GM23248 (cell line): ENCODE results near the gene CCDC32. TPM values are rescaled to one million over a fixed set of nuclear protein-coding genes. Genes with fewer than 3 reads are reported as not detected.
"Not testable (repeated sequence)": the region's sequence is repeated elsewhere in the genome, so short reads cannot be mapped to it uniquely, and the experiment has no call there.

Experiments
- DNase-seq: peaks from one replicate; pipeline ENCODE4 v3.0.0-alpha.2; 2015
- H2AFZ ChIP-seq: fragments of 200-600 bp; sonication (generic); 2 replicates; pipeline ENCODE4 v1.6.1; 2016; ENCODE audit warnings: antibody characterized with exemption
- H3F3A ChIP-seq: fragments of 200-600 bp; sonication (generic); 2 replicates; pipeline ENCODE4 v1.6.1; 2016; ENCODE audit warnings: mild to moderate bottlenecking, antibody characterized with exemption, mixed run types; ENCODE audit not compliant: insufficient read depth
- H3K27ac ChIP-seq: fragments of 200-600 bp; sonication (generic); 2 replicates; pipeline ENCODE4 v1.5.1; 2016; ENCODE audit warnings: mild to moderate bottlenecking
- H3K27me3 ChIP-seq: fragments of 200-600 bp; sonication (generic); replicated peaks from 2 replicates; pipeline ENCODE4 v1.6.1; 2016; ENCODE audit warnings: mild to moderate bottlenecking; ENCODE audit not compliant: insufficient read depth
- H3K36me3 ChIP-seq: fragments of 200-600 bp; sonication (generic); 2 replicates; pipeline ENCODE4 v1.6.1; 2016; ENCODE audit warnings: low read depth, mild to moderate bottlenecking
- H3K4me1 ChIP-seq: fragments of 200-600 bp; sonication (generic); 2 replicates; pipeline ENCODE4 v1.6.1; 2016; ENCODE audit warnings: mild to moderate bottlenecking; ENCODE audit not compliant: insufficient read depth
- H3K4me2 ChIP-seq: fragments of 200-600 bp; sonication (generic); one replicate; pipeline ENCODE4 v1.6.1; 2016; ENCODE audit warnings: mild to moderate bottlenecking; ENCODE audit not compliant: unreplicated experiment
- H3K4me3 ChIP-seq: fragments of 200-600 bp; sonication (generic); 2 replicates; pipeline ENCODE4 v1.5.1; 2016; ENCODE audit warnings: mild to moderate bottlenecking
- H3K79me2 ChIP-seq: fragments of 200-600 bp; sonication (generic); 2 replicates; pipeline ENCODE4 v1.6.1; 2016; ENCODE audit warnings: mild to moderate bottlenecking; ENCODE audit not compliant: insufficient read depth
- H3K9ac ChIP-seq: fragments of 200-600 bp; sonication (generic); 2 replicates; pipeline ENCODE4 v1.6.1; 2016; ENCODE audit warnings: mild to moderate bottlenecking
- H3K9me2 ChIP-seq: fragments of 200-600 bp; sonication (generic); 2 replicates; pipeline ENCODE4 v1.6.1; 2016; ENCODE audit warnings: mixed run types, mild to moderate bottlenecking, moderate library complexity; ENCODE audit not compliant: insufficient read depth
- H3K9me3 ChIP-seq: fragments of 200-600 bp; sonication (generic); one replicate; pipeline ENCODE4 v1.6.1; 2017; ENCODE audit warnings: low read depth
- H4K20me1 ChIP-seq: fragments of 200-600 bp; sonication (generic); 2 replicates; pipeline ENCODE4 v1.6.0; 2016; ENCODE audit not compliant: insufficient read depth
- EZH2 ChIP-seq: fragments of 200-600 bp; sonication (generic); IDR thresholded peaks from 2 replicates; pipeline ENCODE4 v1.6.1; 2018; ENCODE audit warnings: antibody characterized with exemption, mild to moderate bottlenecking; ENCODE audit not compliant: insufficient read depth, poor library complexity, severe bottlenecking
- EZH2phosphoT487 ChIP-seq: fragments of 200-600 bp; sonication (generic); IDR thresholded peaks from 2 replicates; pipeline ENCODE4 v1.6.1; 2018; ENCODE audit warnings: antibody characterized with exemption, moderate library complexity, mild to moderate bottlenecking, low read depth; ENCODE audit not compliant: insufficient read depth
- WGBS, 2 experiments: methylation state at CpG; one replicate each; pipeline ENCODE4 v1.1.6; 2015 to 2017; ENCODE audit warnings: low lambda C conversion rate in 2 of 2, low coverage in 1 of 2; ENCODE audit errors: missing lambda C conversion rate in 2 of 2; 5-methylcytosine and 5-hydroxymethylcytosine counted together
- in situ Hi-C: fragments of 300-500 bp; cut with MboI; formaldehyde crosslinking; loops from 2 replicates; pipeline ENCODE4 v1.15.0; 2020
- polyA plus RNA-seq: library from polyadenylated mRNA; unstranded; fragments of >200 nt; fragmentation: Nextera tagmentation; extraction: Ambion mirVana; gene quantifications from 2 replicates; pipeline ENCODE4 v1.2.1, GENCODE V29; 2016
- total RNA-seq: library from RNA; depleted of rRNA; stranded (reverse); fragments of >200 nt; shearing (Covaris generic); gene quantifications from 2 replicates; pipeline ENCODE4 v1.2.3, GENCODE V29; 2014

Gene CCDC32
- total and polyA plus RNA-seq, 2 experiments from 2014 or later, result 29.5 to 44.7 TPM

DNA sequence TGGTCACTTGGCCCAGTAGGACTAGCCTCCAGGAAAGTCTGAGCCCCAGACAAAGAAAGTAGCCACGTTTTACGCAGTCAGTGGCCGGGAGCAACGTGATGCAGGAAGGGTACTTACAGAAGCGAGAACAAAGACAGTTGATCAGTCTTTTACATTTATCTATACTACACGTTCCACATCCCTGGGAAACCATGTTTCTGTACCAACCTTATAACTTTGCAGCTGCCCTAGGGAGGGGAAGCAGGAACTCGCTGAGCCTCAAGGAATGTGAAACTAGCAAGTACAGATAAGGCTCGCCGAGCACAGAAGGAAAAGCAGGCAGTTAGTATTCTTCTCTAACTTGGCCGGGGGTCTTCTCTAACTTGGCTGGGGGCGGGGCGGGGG lies 25.8 kb upstream of the CCDC32 start:
- Histone ChIP-seq H3K4me3 (0 out of 2 replicates have a peak overlapping the region, but pooled peaks have one; percentile 72), H2AFZ (peak overlapping the region; percentile 88), H3K4me2 (peak overlapping the region; percentile 72)

DNA sequence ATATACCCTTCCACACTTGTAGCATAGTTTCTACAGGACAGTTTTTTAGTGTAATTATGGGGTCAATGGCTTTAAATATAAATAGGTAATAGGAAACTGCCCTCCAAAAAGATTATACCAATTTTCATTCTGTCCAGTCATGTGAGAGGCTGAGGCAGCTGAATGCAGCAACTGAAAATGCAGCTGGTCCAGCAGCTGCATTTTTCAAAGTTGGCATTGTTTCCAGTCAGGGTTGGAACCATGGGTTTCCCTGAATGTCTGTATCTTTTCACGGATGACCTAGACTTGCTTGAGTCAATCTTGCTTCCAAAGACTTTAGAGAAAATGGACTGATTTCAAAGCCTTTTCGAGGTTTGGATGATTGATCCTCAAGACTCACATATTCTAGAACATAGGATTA lies 19.3 kb upstream of the CCDC32 start:
- no peak overlapping the region for H3K9ac ChIP-seq
- in situ Hi-C loops, result no loop called here
- H4K20me1 ChIP-seq, result no peaks in the 10 kb centered on the region
- no peaks in the 10 kb centered on the region for H3K9me3 ChIP-seq
- no peaks in the 10 kb centered on the region for H3K27me3 ChIP-seq
- no peak for TF ChIP-seq EZH2
- no peak for TF ChIP-seq EZH2phosphoT487
- 31 to 33% methylated on average over 2 of the region's 2 CpGs for WGBS, 2 experiments
- H3K4me3 ChIP-seq, result no peak overlapping the region
- DNase-seq, result no peak
- no peaks in the 10 kb centered on the region for H3K4me1 ChIP-seq
- H3K36me3 ChIP-seq, result no peaks in the 10 kb centered on the region
- H3K27ac ChIP-seq, result no peak overlapping the region
- no peaks in the 10 kb centered on the region for H3F3A ChIP-seq
- H2AFZ ChIP-seq, result no peak overlapping the region
- H3K4me2 ChIP-seq, result no peak overlapping the region
- no peaks in the 10 kb centered on the region for H3K9me2 ChIP-seq
- H3K79me2 ChIP-seq, result no peaks in the 10 kb centered on the region

More for the DNA sequence above, 25.8 kb upstream of the CCDC32 start:
- Histone ChIP-seq H3K27ac (no peak overlapping the region), H3K4me1 (no peaks in the 10 kb centered on the region), H3K36me3 (no peaks in the 10 kb centered on the region), H3K9ac (no peak overlapping the region), H3F3A (peaks cover 12% of the 10 kb centered on the region), H3K79me2 (peaks cover 8% of the 10 kb centered on the region), H3K9me3 (no peaks in the 10 kb centered on the region), H4K20me1 (no peaks in the 10 kb centered on the region), H3K27me3 (no peaks in the 10 kb centered on the region), H3K9me2 (no peaks in the 10 kb centered on the region)
- TF ChIP-seq EZH2phosphoT487 (no peak), EZH2 (no peak)
- DNase-seq, result peak; percentile 6
- in situ Hi-C loops, result no loop called here
- WGBS, 2 experiments, result 50 to 52% methylated on average over 12 of the region's 12 CpGs

DNA sequence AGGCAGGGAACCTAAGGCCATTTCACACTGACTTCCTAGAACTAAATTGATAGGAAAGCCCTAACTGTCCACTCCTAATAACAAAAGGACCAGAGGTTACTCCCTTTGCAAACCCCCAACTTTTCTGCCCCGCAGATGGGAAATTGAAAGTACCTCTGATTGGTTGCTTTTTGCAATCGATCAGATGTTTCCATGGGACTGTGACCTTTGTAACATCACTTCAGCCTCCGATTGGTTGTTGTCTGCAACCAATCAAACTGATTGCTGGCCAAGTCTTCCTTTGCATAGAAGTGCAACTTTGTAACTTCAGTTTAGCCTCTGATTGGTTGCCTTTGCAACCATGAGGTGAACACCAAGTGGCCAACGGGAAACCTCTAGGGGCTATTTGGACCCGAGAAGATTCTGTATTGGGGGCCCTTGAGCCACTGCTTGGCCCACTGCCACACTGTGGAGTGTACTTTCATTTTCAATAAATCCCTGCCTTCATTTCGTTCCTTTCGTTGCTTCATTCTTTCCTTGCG lies 17.9 kb upstream of the CCDC32 start:
- Histone ChIP-seq H3K9me2 (no peaks in the 10 kb centered on the region), H3K36me3 (no peaks in the 10 kb centered on the region), H2AFZ (0 out of 2 replicates have a peak overlapping the region, but pooled peaks have one; percentile 33), H3K4me1 (no peaks in the 10 kb centered on the region), H3K4me3 (no peak overlapping the region), H3K27ac (no peak overlapping the region), H4K20me1 (no peaks in the 10 kb centered on the region), H3K4me2 (no peak overlapping the region), H3F3A (no peaks in the 10 kb centered on the region), H3K79me2 (no peaks in the 10 kb centered on the region), H3K9ac (no peak overlapping the region), H3K27me3 (no peaks in the 10 kb centered on the region), H3K9me3 (no peaks in the 10 kb centered on the region)
- DNase-seq, result peak; percentile 4
- 86% methylated on average over 8 of the region's 8 CpGs for WGBS, 2 experiments
- TF ChIP-seq EZH2, result no peak
- TF ChIP-seq EZH2phosphoT487, result no peak
- in situ Hi-C loops, result no loop called here

DNA sequence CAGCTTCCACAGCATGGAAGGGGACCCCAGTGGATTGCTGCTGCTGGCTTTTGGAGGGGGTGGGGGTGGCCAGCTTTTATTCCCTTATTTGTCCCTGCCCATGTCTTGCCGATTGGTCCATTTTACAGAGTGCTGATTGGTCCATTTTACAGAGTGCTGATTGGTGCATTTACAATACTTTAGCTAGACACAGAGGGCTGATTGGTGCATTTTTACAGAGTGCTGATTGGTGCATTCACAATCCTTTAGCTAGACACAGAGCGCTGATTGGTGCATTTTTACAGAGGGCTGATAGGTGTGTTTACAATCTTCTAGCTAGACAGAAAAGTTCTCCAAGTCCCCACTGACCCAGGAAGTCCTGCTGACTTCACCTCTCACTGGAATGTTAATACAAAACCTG lies 17.0 kb upstream of the CCDC32 start:
- H3K27ac ChIP-seq, DNase-seq, H2AFZ ChIP-seq, H4K20me1 ChIP-seq, H3K79me2 ChIP-seq, H3K27me3 ChIP-seq, in situ Hi-C loops, H3K9me2 ChIP-seq, H3K9ac ChIP-seq, H3K4me2 ChIP-seq, H3F3A ChIP-seq, H3K4me3 ChIP-seq, H3K4me1 ChIP-seq, H3K36me3 ChIP-seq, H3K9me3 ChIP-seq: not testable (repeated sequence)
- 92 to 95% methylated on average over 2 of the region's 2 CpGs for WGBS, 2 experiments

DNA sequence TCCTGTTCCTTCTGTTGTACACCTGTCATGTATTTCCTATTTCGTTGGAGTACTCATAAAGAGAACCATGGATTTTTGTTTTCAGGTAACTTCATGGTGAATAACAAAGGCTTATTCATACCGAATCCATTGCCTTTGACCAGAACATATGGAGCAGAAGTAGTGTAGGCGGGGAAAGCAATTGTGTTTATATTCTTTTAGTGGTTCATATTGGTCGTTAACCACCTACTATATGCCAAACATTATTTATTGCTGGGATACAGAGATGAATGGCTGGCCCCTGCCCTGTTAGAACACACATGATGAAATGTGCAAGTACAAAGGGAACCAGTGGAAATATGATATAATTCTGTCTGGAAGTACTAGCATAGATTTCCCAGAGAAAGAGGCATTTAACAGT lies 14.1 kb upstream of the CCDC32 start:
- no peak for DNase-seq
- H3K9me3 ChIP-seq, result no peaks in the 10 kb centered on the region
- no peaks in the 10 kb centered on the region for H4K20me1 ChIP-seq
- H3K9ac ChIP-seq, result no peak overlapping the region
- no peak overlapping the region for H3K4me3 ChIP-seq
- no peaks in the 10 kb centered on the region for H3K27me3 ChIP-seq
- H3K4me2 ChIP-seq, result no peak overlapping the region
- peaks cover 7% of the 10 kb centered on the region; the same call in 1 of the 2 replicates for H3F3A ChIP-seq
- in situ Hi-C loops, result no loop called here
- H3K4me1 ChIP-seq, result no peaks in the 10 kb centered on the region
- peaks cover 7% of the 10 kb centered on the region; the same call in 1 of the 2 replicates for H3K36me3 ChIP-seq
- no peaks in the 10 kb centered on the region for H3K9me2 ChIP-seq
- no peak overlapping the region for H2AFZ ChIP-seq
- no peak for TF ChIP-seq EZH2phosphoT487
- TF ChIP-seq EZH2, result no peak
- H3K27ac ChIP-seq, result no peak overlapping the region
- H3K79me2 ChIP-seq, result no peaks in the 10 kb centered on the region
- WGBS, 2 experiments, result 61 to 72% methylated on average over 4 of the region's 4 CpGs

DNA sequence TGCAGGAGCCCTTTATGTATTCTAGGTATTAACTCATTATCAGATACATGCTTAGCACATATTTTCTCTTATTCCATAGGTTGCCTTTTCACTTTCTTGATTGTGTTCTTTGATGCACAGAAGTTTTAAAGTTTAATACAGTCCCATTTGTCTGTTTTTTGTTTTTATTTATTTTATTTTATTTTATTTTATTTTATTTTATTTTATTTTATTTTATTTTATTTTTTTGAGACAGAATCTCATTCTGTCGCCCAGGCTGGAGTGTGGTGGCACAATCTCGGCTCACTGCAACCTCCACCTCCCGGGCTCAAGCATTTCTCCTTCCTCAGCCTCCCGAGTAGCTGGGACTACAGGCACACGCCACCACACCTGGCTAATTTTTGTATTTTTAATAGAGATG lies 12.1 kb upstream of the CCDC32 start:
- H3K27ac ChIP-seq, H3K79me2 ChIP-seq, H3K9me3 ChIP-seq, H3K4me2 ChIP-seq, in situ Hi-C loops, DNase-seq, H2AFZ ChIP-seq, H3K4me1 ChIP-seq, H3K4me3 ChIP-seq, H3K27me3 ChIP-seq, H3K9me2 ChIP-seq, H4K20me1 ChIP-seq, H3F3A ChIP-seq, H3K9ac ChIP-seq, H3K36me3 ChIP-seq: not testable (repeated sequence)
- WGBS, 2 experiments, result 97 to 98% methylated on average over 5 of the region's 5 CpGs
